NCI-H1694 (cell line): ENCODE measurements around the gene HNRNPA1L2.
"Not testable (repeated sequence)": the region's sequence is repeated elsewhere in the genome, so short reads cannot be mapped to it uniquely, and the experiment has no call there.

Source experiments
- DNase-seq: peaks from one replicate; lab custom pipeline; 2025; lab: John Stamatoyannopoulos, UW

The HNRNPA1L2 gene

GRCh38 chr13:52642131-52642530 lies at the start of gene HNRNPA1L2:
Gene HNRNPA1L2, plus strand, starts transcription at chr13:52642431. Its CDS starts 62 bp downstream, at chr13:52642493.
- no peak for DNase-seq

GRCh38 chr13:52593175-52593574 lies 49.1 kb upstream of the HNRNPA1L2 start:
- not testable (repeated sequence) for DNase-seq

- DNase-seq: not testable (repeated sequence)
Observed at GRCh38 chr13:52593812-52594211, 48.4 kb upstream of the HNRNPA1L2 start.

- DNase-seq: not testable (repeated sequence)
Observed at GRCh38 chr13:52594295-52594694, 47.9 kb upstream of the HNRNPA1L2 start.

GRCh38 chr13:52597676-52598075 lies 44.6 kb upstream of the HNRNPA1L2 start:
- DNase-seq: no peak

- DNase-seq: no peak
Observed at GRCh38 chr13:52599037-52599847, 43.0 kb upstream of the HNRNPA1L2 start.

- no peak for DNase-seq
Observed at GRCh38 chr13:52599848-52600603, 42.2 kb upstream of the HNRNPA1L2 start.

GRCh38 chr13:52600666-52601065 lies 41.6 kb upstream of the HNRNPA1L2 start:
- DNase-seq: no peak

GRCh38 chr13:52603316-52603715 lies 38.9 kb upstream of the HNRNPA1L2 start:
- DNase-seq: not testable (repeated sequence)

- DNase-seq: not testable (repeated sequence)
Observed at GRCh38 chr13:52606126-52606525, 36.1 kb upstream of the HNRNPA1L2 start.

- not testable (repeated sequence) for DNase-seq
Observed at GRCh38 chr13:52606795-52607194, 35.4 kb upstream of the HNRNPA1L2 start.

GRCh38 chr13:52608184-52608583 lies 34.0 kb upstream of the HNRNPA1L2 start:
- not testable (repeated sequence) for DNase-seq

GRCh38 chr13:52609013-52609606 lies 33.1 kb upstream of the HNRNPA1L2 start:
- not testable (repeated sequence) for DNase-seq

- DNase-seq: not testable (repeated sequence)
Observed at GRCh38 chr13:52610158-52610557, 32.1 kb upstream of the HNRNPA1L2 start.

GRCh38 chr13:52615134-52615801 lies 27.0 kb upstream of the HNRNPA1L2 start:
- DNase-seq: no peak

- DNase-seq: no peak
Observed at GRCh38 chr13:52615812-52616211, 26.4 kb upstream of the HNRNPA1L2 start.

- peak; percentile 72 for DNase-seq
Observed at GRCh38 chr13:52617070-52618060, 24.9 kb upstream of the HNRNPA1L2 start.

GRCh38 chr13:52631083-52631690 lies 11.0 kb upstream of the HNRNPA1L2 start:
- DNase-seq: not testable (repeated sequence)

GRCh38 chr13:52638666-52639328 lies 3.4 kb upstream of the HNRNPA1L2 start:
- DNase-seq: no peak

GRCh38 chr13:52644108-52644507 lies 1.9 kb downstream of the HNRNPA1L2 start:
- no peak for DNase-seq
